ENCODE measurements around the gene IGF2. TPM values are rescaled to one million over a fixed set of nuclear protein-coding genes. Genes with fewer than 3 reads are reported as not detected.

IGF2 gene
- total RNA-seq, 1 donor from 2014 or later: 8.8 TPM

DNA sequence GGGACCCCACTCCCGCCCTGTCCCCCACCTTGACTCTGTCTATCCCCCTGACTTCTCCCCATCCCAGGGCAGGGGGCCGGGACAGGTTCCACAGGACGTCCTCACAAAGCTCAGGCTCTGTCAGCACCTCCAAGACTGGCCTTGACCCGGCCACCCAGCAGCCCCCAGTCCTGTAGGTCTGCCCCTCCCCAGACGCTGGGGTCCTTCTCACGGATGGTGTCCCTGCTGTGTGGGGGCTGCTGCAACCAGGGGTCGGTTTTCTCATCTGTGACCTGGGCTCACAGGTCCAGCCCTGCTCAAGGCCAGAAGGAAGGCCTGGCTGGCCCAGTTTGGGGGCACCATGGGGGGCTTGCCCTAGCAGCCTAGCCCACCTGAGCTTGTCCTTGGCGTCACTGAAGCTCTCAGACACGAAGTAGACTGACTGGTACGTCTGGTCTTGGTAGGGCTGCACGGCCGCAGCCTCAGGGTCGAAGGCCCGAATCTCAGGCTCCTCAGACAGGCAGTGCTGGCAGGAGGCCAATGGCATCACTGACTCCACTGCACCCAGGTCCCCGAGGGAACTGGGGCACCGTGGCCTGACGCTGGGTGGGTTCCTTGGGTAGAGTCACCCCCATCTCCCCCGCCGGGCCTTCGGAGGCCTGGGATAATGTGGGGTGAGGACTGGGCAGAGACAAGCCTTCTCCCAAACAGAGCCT is 25.8 kb upstream of the IGF2 start:
- Histone ChIP-seq H3K9me3 (no peaks in the 10 kb centered on the region), H3K4me1 (peaks cover 3% of the 10 kb centered on the region), H3K36me3 (no peaks in the 10 kb centered on the region), H3K27me3 (peaks cover 53% of the 10 kb centered on the region), H3K27ac (no peak overlapping the region), H3K4me3 (no peak overlapping the region)
- intact Hi-C loops (cut with DNase I): no loop called here
- ATAC-seq (no peak), DNase-seq (no peak)
- no peak for TF ChIP-seq CTCF (IDR thresholded peaks at IDR 0.05)

- intact Hi-C loops (cut with DNase I): no loop called here
- no peak for DNase-seq
- no peaks in the 10 kb centered on the region for H3K9me3 ChIP-seq
- H3K4me3 ChIP-seq: no peak overlapping the region
- H3K36me3 ChIP-seq: no peaks in the 10 kb centered on the region
- H3K27me3 ChIP-seq: peaks cover 47% of the 10 kb centered on the region
- peaks cover 3% of the 10 kb centered on the region for H3K4me1 ChIP-seq
- H3K27ac ChIP-seq: no peak overlapping the region
- TF ChIP-seq CTCF (IDR thresholded peaks at IDR 0.05): no peak
- no peak for ATAC-seq
These were observed 24.9 kb upstream of the IGF2 start for GRCh38 chr11:2164081-2164480.

DNA sequence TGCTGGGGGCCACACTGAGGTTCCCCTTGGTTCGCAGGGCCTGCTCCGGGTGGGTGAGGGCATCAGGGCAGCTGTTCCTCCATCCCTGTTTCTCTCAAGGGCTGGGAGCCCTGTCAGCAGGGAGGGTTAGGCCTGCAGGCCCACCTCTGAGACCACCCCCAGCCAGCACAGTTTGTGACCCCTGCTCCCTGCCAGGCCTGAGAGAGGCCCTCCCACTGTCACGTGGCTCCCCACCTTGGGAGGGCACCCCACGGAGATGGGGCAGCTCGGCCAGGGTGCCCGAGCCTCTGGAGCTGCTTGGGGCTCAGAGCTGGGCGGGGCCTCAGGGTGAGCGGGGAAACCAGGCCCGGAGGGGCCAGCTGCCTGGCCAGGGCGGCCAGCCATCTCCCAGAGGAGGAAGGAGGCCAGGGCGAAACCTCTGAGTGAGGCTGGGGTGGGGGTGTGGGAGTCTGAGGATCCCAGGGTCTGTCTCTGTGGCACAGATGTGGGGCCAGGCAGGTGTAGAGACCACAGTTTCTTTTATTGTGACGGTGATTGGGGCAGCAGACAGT is 24.3 kb upstream of the IGF2 start:
- no peaks in the 10 kb centered on the region for H3K9me3 ChIP-seq
- intact Hi-C loops (cut with DNase I): no loop called here
- TF ChIP-seq CTCF (IDR thresholded peaks at IDR 0.05): no peak
- ATAC-seq: no peak
- DNase-seq: no peak
- peaks cover 42% of the 10 kb centered on the region for H3K27me3 ChIP-seq
- H3K36me3 ChIP-seq: no peaks in the 10 kb centered on the region
- H3K27ac ChIP-seq: no peak overlapping the region
- peaks cover 3% of the 10 kb centered on the region for H3K4me1 ChIP-seq
- H3K4me3 ChIP-seq: no peak overlapping the region

- ATAC-seq (no peak), DNase-seq (no peak)
- Histone ChIP-seq H3K4me1 (no peaks in the 10 kb centered on the region), H3K36me3 (no peaks in the 10 kb centered on the region), H3K9me3 (no peaks in the 10 kb centered on the region), H3K4me3 (no peak within 1 kb of the TSS), H3K27ac (no peak within 1 kb of the TSS), H3K27me3 (peaks cover 37% of the 10 kb centered on the region)
- no peak for TF ChIP-seq CTCF (IDR thresholded peaks at IDR 0.05)
- intact Hi-C loops (cut with DNase I): no loop called here
These were observed 21.6 kb upstream of the IGF2 start, which contains the start of gene INS for GRCh38 chr11:2160736-2161259. Gene INS, minus strand, starts transcription at chr11:2161209. Its CDS starts 238 bp downstream, at chr11:2160971.

DNA sequence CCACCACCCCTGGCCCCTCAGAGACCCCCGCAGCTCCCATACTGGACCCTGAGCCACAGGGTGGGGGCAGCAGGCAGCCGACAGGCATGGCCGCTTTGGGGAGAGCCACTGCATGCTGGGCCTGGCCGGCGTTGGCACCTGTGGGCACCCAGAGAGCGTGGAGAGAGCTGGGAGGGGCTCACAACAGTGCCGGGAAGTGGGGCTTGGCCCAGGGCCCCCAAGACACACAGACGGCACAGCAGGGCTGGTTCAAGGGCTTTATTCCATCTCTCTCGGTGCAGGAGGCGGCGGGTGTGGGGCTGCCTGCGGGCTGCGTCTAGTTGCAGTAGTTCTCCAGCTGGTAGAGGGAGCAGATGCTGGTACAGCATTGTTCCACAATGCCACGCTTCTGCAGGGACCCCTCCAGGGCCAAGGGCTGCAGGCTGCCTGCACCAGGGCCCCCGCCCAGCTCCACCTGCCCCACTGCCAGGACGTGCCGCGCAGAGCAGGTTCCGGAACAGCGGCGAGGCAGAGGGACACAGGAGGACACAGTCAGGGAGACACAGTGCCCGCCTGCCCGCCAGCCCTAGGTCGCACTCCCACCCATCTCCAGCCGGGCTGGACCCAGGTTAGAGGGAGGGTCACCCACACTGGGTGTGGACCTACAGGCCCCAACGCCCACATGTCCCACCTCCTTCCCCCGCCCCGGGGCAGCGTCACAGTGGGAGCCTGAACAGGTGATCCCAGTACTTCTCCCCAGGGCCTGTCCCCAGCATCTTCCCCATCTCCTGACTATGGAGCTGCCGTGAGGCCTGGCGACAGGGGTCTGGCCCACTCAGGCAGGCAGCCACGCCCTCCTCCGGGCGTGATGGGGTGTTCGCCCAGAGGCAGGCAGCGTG is 20.6 kb upstream of the IGF2 start:
- Histone ChIP-seq H3K36me3 (no peaks in the 10 kb centered on the region), H3K27me3 (peaks cover 30% of the 10 kb centered on the region), H3K27ac (no peak overlapping the region), H3K9me3 (no peaks in the 10 kb centered on the region), H3K4me3 (no peak overlapping the region), H3K4me1 (no peaks in the 10 kb centered on the region)
- intact Hi-C loops (cut with DNase I): no loop called here
- no peak for ATAC-seq
- no peak for TF ChIP-seq CTCF (IDR thresholded peaks at IDR 0.05)
- no peak for DNase-seq
